CD4-positive, alpha-beta T cell (primary cell): ENCODE results near the gene SOS1. TPM values are rescaled to one million over a fixed set of nuclear protein-coding genes. Genes with fewer than 3 reads are reported as not detected.

Source experiments
- ATAC-seq: fragments of 200-7000 bp; cut with Tn5 transposase; one replicate; pipeline ENCODE4 v1.10.0; 2022; ENCODE audit warnings: mild to moderate bottlenecking; ENCODE audit not compliant: poor library complexity
- CTCF ChIA-PET: fragments of 350-600 bp; sonication (Branson Sonifier 250); formaldehyde crosslinking; loops from one replicate; lab custom pipeline; 2021; ENCODE audit warnings: antibody characterized with exemption, inconsistent platforms; lab: Charles Lee
- POLR2A ChIA-PET: fragments of 350-600 bp; sonication (Branson Sonifier 250); formaldehyde crosslinking; loops from one replicate; lab custom pipeline; 2021; ENCODE audit warnings: antibody characterized with exemption, inconsistent platforms; lab: Charles Lee
- DNase-seq, 14 experiments: peaks; one replicate each; pipeline ENCODE4 v3.0.0-alpha.2; 2013 to 2020; ENCODE audit warnings: mixed read lengths in 2 of 14
- H3K27ac ChIP-seq, 2 donors: one replicate each; pipeline versions ENCODE4 v1.5.1 to v1.7.0; 2013; ENCODE audit warnings: low read length in 2 of 2, low read depth in 1 of 2, mild to moderate bottlenecking in 1 of 2
- H3K27me3 ChIP-seq, 2 experiments: 1 replicate in 1 of 2; 2 replicates in 1 of 2; pipeline versions ENCODE4 v1.6.1 to v1.7.0; 2013; ENCODE audit warnings: low read length in 2 of 2, control low read depth in 1 of 2, mild to moderate bottlenecking in 1 of 2, moderate library complexity in 1 of 2; ENCODE audit not compliant: insufficient read depth in 2 of 2, control insufficient read depth in 1 of 2
- H3K36me3 ChIP-seq: one replicate; pipeline ENCODE4 v1.6.1; 2013; ENCODE audit warnings: low read length, control low read depth; ENCODE audit not compliant: insufficient read depth
- H3K4me1 ChIP-seq: one replicate; pipeline ENCODE4 v1.6.1; 2013; ENCODE audit warnings: low read length, control low read depth; ENCODE audit not compliant: insufficient read depth
- H3K4me3 ChIP-seq: one replicate; pipeline ENCODE4 v1.5.1; 2013; ENCODE audit warnings: mild to moderate bottlenecking, low read length, moderate library complexity
- H3K9me3 ChIP-seq, 2 experiments: 1 replicate in 1 of 2; 2 replicates in 1 of 2; pipeline versions ENCODE4 v1.6.1 to v1.7.0; 2013; ENCODE audit warnings: low read length in 2 of 2, mild to moderate bottlenecking in 2 of 2, control low read depth in 1 of 2, moderate library complexity in 1 of 2; ENCODE audit not compliant: control insufficient read depth in 1 of 2, insufficient read depth in 1 of 2
- H3K27ac Mint-ChIP-seq: one replicate; pipeline ENCODE4 v1.8.0; 2020; ENCODE audit warnings: mixed read lengths
- H3K27me3 Mint-ChIP-seq: one replicate; pipeline ENCODE4 v1.8.0; 2021; ENCODE audit warnings: mixed read lengths
- H3K36me3 Mint-ChIP-seq: one replicate; pipeline ENCODE4 v1.8.0; 2021; ENCODE audit warnings: low read depth, mixed read lengths
- H3K4me1 Mint-ChIP-seq: one replicate; pipeline ENCODE4 v1.8.0; 2021; ENCODE audit warnings: low read depth, mixed read lengths
- H3K4me3 Mint-ChIP-seq: one replicate; pipeline ENCODE4 v1.8.0; 2020; ENCODE audit warnings: mild to moderate bottlenecking, mixed read lengths
- H3K9me3 Mint-ChIP-seq: one replicate; pipeline ENCODE4 v1.8.0; 2020; ENCODE audit warnings: mixed read lengths
- intact Hi-C, 2 experiments: fragments of 100-400 bp; cut with DNase I in 1 of 2; cut with micrococcal nuclease in 1 of 2; formaldehyde crosslinking; loops; one replicate each; pipeline versions ENCODE4 v1.15.1 to v1.9.0; 2023 to 2025; cut with DNase I, micrococcal nuclease
- total RNA-seq, 174 experiments: library from RNA in 2 of 174; stranded (reverse) in 2 of 174; gene quantifications; one replicate each; pipeline ENCODE4 v1.2.3 and lab custom pipeline; 2021 to 2026
- TF ChIP-seq, protein P1 (sequence below): fragments of 200-600 bp; IDR thresholded peaks from one replicate; pipeline ENCODE4 v1.8.0; 2022; ENCODE audit warnings: antibody characterized with exemption, mild to moderate bottlenecking

The SOS1 gene
- total RNA-seq, 2 experiments from 2014 or later = 16.4 to 16.9 TPM

- Histone ChIP-seq H3K4me1 (no peaks in the 10 kb centered on the region), H3K4me3 (no peak overlapping the region), H3K27ac (no peak overlapping the region), H3K9me3 (no peaks in the 10 kb centered on the region), H3K27me3 (no peaks in the 10 kb centered on the region), H3K36me3 (peaks cover 30% of the 10 kb centered on the region)
- TF ChIP-seq, protein P1, sequence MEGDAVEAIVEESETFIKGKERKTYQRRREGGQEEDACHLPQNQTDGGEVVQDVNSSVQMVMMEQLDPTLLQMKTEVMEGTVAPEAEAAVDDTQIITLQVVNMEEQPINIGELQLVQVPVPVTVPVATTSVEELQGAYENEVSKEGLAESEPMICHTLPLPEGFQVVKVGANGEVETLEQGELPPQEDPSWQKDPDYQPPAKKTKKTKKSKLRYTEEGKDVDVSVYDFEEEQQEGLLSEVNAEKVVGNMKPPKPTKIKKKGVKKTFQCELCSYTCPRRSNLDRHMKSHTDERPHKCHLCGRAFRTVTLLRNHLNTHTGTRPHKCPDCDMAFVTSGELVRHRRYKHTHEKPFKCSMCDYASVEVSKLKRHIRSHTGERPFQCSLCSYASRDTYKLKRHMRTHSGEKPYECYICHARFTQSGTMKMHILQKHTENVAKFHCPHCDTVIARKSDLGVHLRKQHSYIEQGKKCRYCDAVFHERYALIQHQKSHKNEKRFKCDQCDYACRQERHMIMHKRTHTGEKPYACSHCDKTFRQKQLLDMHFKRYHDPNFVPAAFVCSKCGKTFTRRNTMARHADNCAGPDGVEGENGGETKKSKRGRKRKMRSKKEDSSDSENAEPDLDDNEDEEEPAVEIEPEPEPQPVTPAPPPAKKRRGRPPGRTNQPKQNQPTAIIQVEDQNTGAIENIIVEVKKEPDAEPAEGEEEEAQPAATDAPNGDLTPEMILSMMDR = no peak
- Mint-ChIP-seq H3K4me3 (no peak overlapping the region), H3K27ac (no peak overlapping the region), H3K36me3 (peaks cover 32% of the 10 kb centered on the region), H3K9me3 (no peaks in the 10 kb centered on the region), H3K4me1 (no peaks in the 10 kb centered on the region), H3K27me3 (no peaks in the 10 kb centered on the region)
- ChIA-PET CTCF (interaction anchor here (0.8 kb wide), 1 partner anchor 194 kb away, joined by 3 read pairs; no protein-coding TSS in a partner anchor), POLR2A (no interaction called here)
- intact Hi-C loops = no loop called here
- ATAC-seq (no peak), DNase-seq (no peak)
Observed at GRCh38 chr2:39033980-39034379, 86.9 kb downstream of the SOS1 start.

- H3K27me3 Mint-ChIP-seq = no peaks in the 10 kb centered on the region
- Histone ChIP-seq H3K4me1 (no peaks in the 10 kb centered on the region), H3K4me3 (no peak overlapping the region), H3K9me3 (no peaks in the 10 kb centered on the region), H3K27ac (no peak overlapping the region), H3K27me3 (no peaks in the 10 kb centered on the region), H3K36me3 (peaks cover 23% of the 10 kb centered on the region)
- H3K9me3 Mint-ChIP-seq = no peaks in the 10 kb centered on the region
- H3K4me1 Mint-ChIP-seq = no peaks in the 10 kb centered on the region
- H3K4me3 Mint-ChIP-seq = no peak overlapping the region
- intact Hi-C loops = no loop called here
- CTCF ChIA-PET = no interaction called here
- no peak for DNase-seq
- TF ChIP-seq, protein P1 = no peak
- POLR2A ChIA-PET = no interaction called here
- H3K36me3 Mint-ChIP-seq = peaks cover 38% of the 10 kb centered on the region
- no peak for ATAC-seq
- no peak overlapping the region for H3K27ac Mint-ChIP-seq
Observed at GRCh38 chr2:39027421-39027820, 93.4 kb downstream of the SOS1 start.

- Mint-ChIP-seq H3K27me3 (no peaks in the 10 kb centered on the region), H3K9me3 (no peaks in the 10 kb centered on the region), H3K4me3 (no peak overlapping the region), H3K4me1 (no peaks in the 10 kb centered on the region), H3K36me3 (peaks cover 33% of the 10 kb centered on the region), H3K27ac (no peak overlapping the region)
- Histone ChIP-seq H3K4me1 (no peaks in the 10 kb centered on the region), H3K27ac (no peak overlapping the region), H3K36me3 (peaks cover 17% of the 10 kb centered on the region), H3K9me3 (no peaks in the 10 kb centered on the region), H3K27me3 (no peaks in the 10 kb centered on the region), H3K4me3 (no peak overlapping the region)
- POLR2A ChIA-PET = no interaction called here
- TF ChIP-seq, protein P1 = no peak
- CTCF ChIA-PET = interaction anchor here (0.7 kb wide), 1 partner anchor 205 kb away, joined by 3 read pairs; no protein-coding TSS in a partner anchor
- no peak for ATAC-seq
- intact Hi-C loops = no loop called here
- no peak for DNase-seq
Observed at GRCh38 chr2:39024833-39025232, 96.0 kb downstream of the SOS1 start.
